ENCODE results near the gene EDC4.
A peak's percentile ranks its signal among the peaks of the same experiment; 100 is the strongest.

Gene EDC4

GRCh38 chr16:67926181-67926750 is 53.4 kb downstream of the EDC4 start:
- TF ChIP-seq REST (IDR thresholded peaks at IDR 0.05; ENCODE audit: insufficient read depth in 1 of 2, low read depth in 2 of 2, low read length in 2 of 2) (no peak), POLR2AphosphoS5 (IDR thresholded peaks at IDR 0.05; ENCODE audit: low read depth, low read length) (no peak), TAF1 (IDR thresholded peaks at IDR 0.05; ENCODE audit: borderline replicate concordance, insufficient read depth, low read length) (no peak), SIN3A (IDR thresholded peaks at IDR 0.05; ENCODE audit: borderline replicate concordance, insufficient read depth, low read length) (no peak), FOXP2 (optimal IDR thresholded peaks at IDR 0.05; ENCODE audit: borderline replicate concordance, extremely low read depth, extremely low read length, insufficient read depth) (no peak)

- TF ChIP-seq POLR2AphosphoS5 (IDR thresholded peaks at IDR 0.05; ENCODE audit: low read depth, low read length) (no peak), FOXP2 (optimal IDR thresholded peaks at IDR 0.05; ENCODE audit: borderline replicate concordance, extremely low read depth, extremely low read length, insufficient read depth) (no peak), TAF1 (IDR thresholded peaks at IDR 0.05; ENCODE audit: borderline replicate concordance, insufficient read depth, low read length) (no peak), REST (IDR thresholded peaks at IDR 0.05; ENCODE audit: insufficient read depth in 1 of 2, low read depth in 2 of 2, low read length in 2 of 2) (no peak)
These were observed 54.5 kb downstream of the EDC4 start for GRCh38 chr16:67927131-67927941.

- TF ChIP-seq FOXP2 (optimal IDR thresholded peaks at IDR 0.05; ENCODE audit: borderline replicate concordance, extremely low read depth, extremely low read length, insufficient read depth) (no peak), REST (IDR thresholded peaks at IDR 0.05; ENCODE audit: insufficient read depth in 1 of 2, low read depth in 2 of 2, low read length in 2 of 2) (no peak), SIN3A (IDR thresholded peaks at IDR 0.05; ENCODE audit: borderline replicate concordance, insufficient read depth, low read length) (no peak), TAF1 (IDR thresholded peaks at IDR 0.05; ENCODE audit: borderline replicate concordance, insufficient read depth, low read length) (no peak), POLR2AphosphoS5 (IDR thresholded peaks at IDR 0.05; ENCODE audit: low read depth, low read length) (no peak)
These were observed 55.3 kb downstream of the EDC4 start for GRCh38 chr16:67928147-67928546.

GRCh38 chr16:67928561-67929364 is 55.9 kb downstream of the EDC4 start:
- TF ChIP-seq TAF1 (IDR thresholded peaks at IDR 0.05; ENCODE audit: borderline replicate concordance, insufficient read depth, low read length) (no peak), FOXP2 (optimal IDR thresholded peaks at IDR 0.05; ENCODE audit: borderline replicate concordance, extremely low read depth, extremely low read length, insufficient read depth) (peak; percentile 43), SIN3A (IDR thresholded peaks at IDR 0.05; ENCODE audit: borderline replicate concordance, insufficient read depth, low read length) (no peak)

GRCh38 chr16:67930191-67930590 is 57.3 kb downstream of the EDC4 start:
- TF ChIP-seq SIN3A (IDR thresholded peaks at IDR 0.05; ENCODE audit: borderline replicate concordance, insufficient read depth, low read length) (no peak), TAF1 (IDR thresholded peaks at IDR 0.05; ENCODE audit: borderline replicate concordance, insufficient read depth, low read length) (no peak), FOXP2 (optimal IDR thresholded peaks at IDR 0.05; ENCODE audit: borderline replicate concordance, extremely low read depth, extremely low read length, insufficient read depth) (no peak), REST (IDR thresholded peaks at IDR 0.05; ENCODE audit: insufficient read depth in 1 of 2, low read depth in 2 of 2, low read length in 2 of 2) (no peak), POLR2AphosphoS5 (IDR thresholded peaks at IDR 0.05; ENCODE audit: low read depth, low read length) (no peak)
